HL-60 (cell line): Measurements from ENCODE around the gene AMZ2.
"Not testable (repeated sequence)": the region's sequence is repeated elsewhere in the genome, so short reads cannot be mapped to it uniquely, and the experiment has no call there.

Experiments used
- DNase-seq, 2 experiments: peaks; one replicate each; pipeline ENCODE4 v3.0.0-alpha.2; 2010 to 2020; ENCODE audit warnings: low read depth in 1 of 2, low spot score in 1 of 2
- H3K27ac ChIP-seq: fragments of 250-450 bp; sonication (Bioruptor Pico); replicated peaks from 2 replicates; pipeline ENCODE4 v1.5.1; 2020; ENCODE audit warnings: mild to moderate bottlenecking, moderate library complexity
- H3K27me3 ChIP-seq: fragments of 250-450 bp; sonication (Bioruptor Pico); 2 replicates; pipeline ENCODE4 v1.5.1; 2021; ENCODE audit warnings: mild to moderate bottlenecking, moderate library complexity; ENCODE audit not compliant: insufficient read depth, poor library complexity, severe bottlenecking
- H3K4me3 ChIP-seq: replicated peaks from 2 replicates; pipeline ENCODE4 v1.5.1; 2011; ENCODE audit warnings: mild to moderate bottlenecking, control low read depth, low read length; ENCODE audit not compliant: insufficient read depth
- GABPA ChIP-seq: IDR thresholded peaks from 2 replicates; pipeline ENCODE4 v1.6.1; 2012; ENCODE audit warnings: low read depth
- POLR2AphosphoS5 ChIP-seq: IDR thresholded peaks from 2 replicates; pipeline ENCODE4 v1.6.1; 2012; ENCODE audit warnings: low read depth
- SPI1 ChIP-seq: IDR thresholded peaks from 2 replicates; pipeline ENCODE4 v1.6.1; 2012; ENCODE audit warnings: low read depth, mild to moderate bottlenecking, borderline replicate concordance
- TF ChIP-seq, protein P1 (sequence below): IDR thresholded peaks from 2 replicates; pipeline ENCODE4 v1.6.1; 2012; ENCODE audit warnings: low read depth; ENCODE audit not compliant: insufficient replicate concordance
- TF ChIP-seq, protein P2 (sequence below): IDR thresholded peaks from one replicate; pipeline ENCODE4 v1.5.1; 2011; ENCODE audit warnings: low read length, control low read depth, inconsistent platforms; ENCODE audit not compliant: insufficient read depth

AMZ2 gene

DNA sequence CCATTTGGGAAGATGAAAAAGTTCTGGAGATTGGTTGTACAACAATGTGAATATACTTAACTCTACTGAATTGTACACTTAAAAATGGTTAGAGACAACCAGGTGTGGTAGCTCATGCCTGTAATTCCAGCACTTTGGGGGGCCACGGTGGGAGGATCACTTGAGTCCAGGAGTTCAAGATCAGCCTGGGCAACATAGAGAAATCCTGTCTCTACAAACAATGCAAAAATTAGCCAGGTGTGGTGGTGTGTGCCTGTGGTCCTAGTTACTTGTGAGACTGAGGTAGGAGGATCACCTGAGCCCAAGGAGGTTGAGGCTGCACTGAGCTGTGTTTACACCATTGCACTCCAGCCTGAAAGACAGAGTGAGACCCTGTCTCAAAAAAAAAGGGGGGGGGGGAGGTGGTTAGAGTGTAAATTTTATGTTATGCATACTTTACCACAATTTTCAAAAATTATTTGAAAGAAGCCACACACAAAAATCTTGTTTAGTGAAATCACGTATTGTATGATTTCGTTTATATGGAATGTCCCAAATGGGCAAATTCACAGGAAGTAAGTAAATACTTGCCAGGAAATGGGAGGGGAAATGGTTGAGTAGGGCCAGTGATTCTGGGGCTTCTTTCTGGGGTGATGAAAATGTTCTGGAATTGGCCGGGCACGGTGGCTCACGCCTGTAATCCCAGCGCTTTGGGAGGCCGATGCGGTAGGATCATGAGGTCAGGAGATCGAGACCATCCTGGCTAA lies 37.1 kb upstream of the AMZ2 start:
- no peak overlapping the region for H3K27ac ChIP-seq
- no peak overlapping the region for H3K4me3 ChIP-seq
- TF ChIP-seq GABPA (no peak), POLR2AphosphoS5 (no peak), SPI1 (no peak)
- TF ChIP-seq, protein P1, sequence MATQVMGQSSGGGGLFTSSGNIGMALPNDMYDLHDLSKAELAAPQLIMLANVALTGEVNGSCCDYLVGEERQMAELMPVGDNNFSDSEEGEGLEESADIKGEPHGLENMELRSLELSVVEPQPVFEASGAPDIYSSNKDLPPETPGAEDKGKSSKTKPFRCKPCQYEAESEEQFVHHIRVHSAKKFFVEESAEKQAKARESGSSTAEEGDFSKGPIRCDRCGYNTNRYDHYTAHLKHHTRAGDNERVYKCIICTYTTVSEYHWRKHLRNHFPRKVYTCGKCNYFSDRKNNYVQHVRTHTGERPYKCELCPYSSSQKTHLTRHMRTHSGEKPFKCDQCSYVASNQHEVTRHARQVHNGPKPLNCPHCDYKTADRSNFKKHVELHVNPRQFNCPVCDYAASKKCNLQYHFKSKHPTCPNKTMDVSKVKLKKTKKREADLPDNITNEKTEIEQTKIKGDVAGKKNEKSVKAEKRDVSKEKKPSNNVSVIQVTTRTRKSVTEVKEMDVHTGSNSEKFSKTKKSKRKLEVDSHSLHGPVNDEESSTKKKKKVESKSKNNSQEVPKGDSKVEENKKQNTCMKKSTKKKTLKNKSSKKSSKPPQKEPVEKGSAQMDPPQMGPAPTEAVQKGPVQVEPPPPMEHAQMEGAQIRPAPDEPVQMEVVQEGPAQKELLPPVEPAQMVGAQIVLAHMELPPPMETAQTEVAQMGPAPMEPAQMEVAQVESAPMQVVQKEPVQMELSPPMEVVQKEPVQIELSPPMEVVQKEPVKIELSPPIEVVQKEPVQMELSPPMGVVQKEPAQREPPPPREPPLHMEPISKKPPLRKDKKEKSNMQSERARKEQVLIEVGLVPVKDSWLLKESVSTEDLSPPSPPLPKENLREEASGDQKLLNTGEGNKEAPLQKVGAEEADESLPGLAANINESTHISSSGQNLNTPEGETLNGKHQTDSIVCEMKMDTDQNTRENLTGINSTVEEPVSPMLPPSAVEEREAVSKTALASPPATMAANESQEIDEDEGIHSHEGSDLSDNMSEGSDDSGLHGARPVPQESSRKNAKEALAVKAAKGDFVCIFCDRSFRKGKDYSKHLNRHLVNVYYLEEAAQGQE = no peak
- TF ChIP-seq, protein P2, sequence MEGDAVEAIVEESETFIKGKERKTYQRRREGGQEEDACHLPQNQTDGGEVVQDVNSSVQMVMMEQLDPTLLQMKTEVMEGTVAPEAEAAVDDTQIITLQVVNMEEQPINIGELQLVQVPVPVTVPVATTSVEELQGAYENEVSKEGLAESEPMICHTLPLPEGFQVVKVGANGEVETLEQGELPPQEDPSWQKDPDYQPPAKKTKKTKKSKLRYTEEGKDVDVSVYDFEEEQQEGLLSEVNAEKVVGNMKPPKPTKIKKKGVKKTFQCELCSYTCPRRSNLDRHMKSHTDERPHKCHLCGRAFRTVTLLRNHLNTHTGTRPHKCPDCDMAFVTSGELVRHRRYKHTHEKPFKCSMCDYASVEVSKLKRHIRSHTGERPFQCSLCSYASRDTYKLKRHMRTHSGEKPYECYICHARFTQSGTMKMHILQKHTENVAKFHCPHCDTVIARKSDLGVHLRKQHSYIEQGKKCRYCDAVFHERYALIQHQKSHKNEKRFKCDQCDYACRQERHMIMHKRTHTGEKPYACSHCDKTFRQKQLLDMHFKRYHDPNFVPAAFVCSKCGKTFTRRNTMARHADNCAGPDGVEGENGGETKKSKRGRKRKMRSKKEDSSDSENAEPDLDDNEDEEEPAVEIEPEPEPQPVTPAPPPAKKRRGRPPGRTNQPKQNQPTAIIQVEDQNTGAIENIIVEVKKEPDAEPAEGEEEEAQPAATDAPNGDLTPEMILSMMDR = no peak
- no peak for DNase-seq
- H3K27me3 ChIP-seq = no peaks in the 10 kb centered on the region

DNA sequence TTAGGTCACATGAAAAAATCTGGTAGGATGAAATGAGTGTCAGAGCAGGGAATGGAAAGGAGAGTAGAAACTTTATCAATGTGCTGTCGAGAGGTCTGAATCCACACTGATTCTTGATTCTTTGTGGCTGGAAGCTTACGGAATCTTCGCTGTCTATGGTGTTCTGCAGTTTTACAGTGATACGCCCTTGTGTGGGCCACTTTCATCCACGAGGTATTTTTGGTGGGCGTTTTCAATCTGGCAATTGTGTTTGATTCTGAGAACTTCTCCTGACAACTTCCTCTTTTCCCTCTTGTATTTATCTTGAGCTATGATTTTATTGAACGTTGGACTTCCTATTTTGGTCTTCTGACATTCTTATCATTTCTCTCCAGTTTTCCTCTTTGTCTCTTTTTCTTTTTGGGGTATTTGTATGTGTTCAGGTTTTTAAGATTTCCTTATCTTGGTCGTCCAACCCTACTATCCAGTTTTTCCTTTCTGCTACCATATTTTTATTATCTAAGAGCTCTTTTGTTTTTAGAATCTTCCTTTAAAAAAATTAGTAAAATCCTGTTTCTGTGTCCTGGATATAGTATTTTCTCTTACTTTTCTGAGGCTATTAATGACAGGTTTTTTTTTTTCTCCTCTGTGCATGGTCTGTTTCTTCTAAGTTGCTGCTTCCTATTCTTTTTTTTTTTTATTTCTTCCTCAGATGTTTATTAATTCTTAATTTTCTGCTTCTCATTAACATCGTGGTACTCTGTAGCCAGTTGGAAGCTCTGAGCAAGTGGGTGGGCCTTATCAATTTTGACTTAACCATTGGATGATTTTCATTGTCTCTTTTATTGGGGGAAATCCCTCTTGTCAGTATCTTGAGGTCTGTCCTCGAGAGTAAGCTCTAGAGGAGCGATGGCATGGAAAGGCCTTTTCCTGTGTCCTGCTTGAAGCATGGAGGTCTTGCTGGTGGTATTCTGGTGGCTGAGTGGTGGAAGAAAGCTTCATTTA lies 34.1 kb upstream of the AMZ2 start:
- H3K27me3 ChIP-seq, H3K27ac ChIP-seq, H3K4me3 ChIP-seq: not testable (repeated sequence)
- DNase-seq = peak in 1 of 2 experiments; percentile 14
- peak; percentile 67 for TF ChIP-seq SPI1

DNA sequence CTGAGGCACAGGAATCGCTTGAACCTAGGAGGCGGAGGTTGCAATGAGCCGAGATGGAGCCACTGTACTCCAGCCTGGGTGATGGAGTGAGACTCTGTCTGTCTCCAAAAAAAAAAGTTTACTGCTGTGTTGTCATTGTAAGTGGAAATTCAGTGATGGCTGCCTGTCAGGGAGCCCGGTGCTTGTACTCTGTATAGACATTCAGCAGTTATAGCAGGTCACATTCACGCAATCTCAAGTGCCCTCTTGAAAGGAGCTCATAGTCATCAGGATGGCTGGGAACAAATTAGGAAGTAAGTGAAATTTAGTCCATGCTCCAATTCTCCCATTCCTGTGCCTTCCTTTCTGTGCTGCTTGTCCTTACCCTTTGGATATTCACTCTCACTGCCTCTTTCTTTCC lies 32.4 kb upstream of the AMZ2 start:
- not testable (repeated sequence) for H3K4me3 ChIP-seq, H3K27ac ChIP-seq, DNase-seq, H3K27me3 ChIP-seq

DNA sequence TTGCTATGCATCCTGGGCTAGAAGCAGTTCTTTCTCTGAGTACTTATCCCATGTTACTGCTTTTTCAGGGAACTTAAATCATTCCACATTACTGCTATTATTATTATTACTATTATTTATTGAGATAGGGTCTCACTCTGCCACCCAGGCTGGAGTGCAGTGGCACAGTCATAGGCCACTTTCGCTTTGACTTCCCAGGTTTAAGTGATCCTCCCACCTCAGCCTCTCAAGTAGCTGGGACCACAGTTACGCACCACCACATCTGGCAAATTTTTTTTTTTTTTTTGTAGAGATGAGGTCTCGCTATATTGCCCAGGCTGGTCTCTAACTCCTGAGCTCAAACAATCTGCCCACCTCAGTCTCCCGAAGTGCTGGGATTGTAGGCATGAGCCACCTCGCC lies 28.4 kb upstream of the AMZ2 start:
- not testable (repeated sequence) for DNase-seq, H3K27ac ChIP-seq, H3K27me3 ChIP-seq, H3K4me3 ChIP-seq

DNA sequence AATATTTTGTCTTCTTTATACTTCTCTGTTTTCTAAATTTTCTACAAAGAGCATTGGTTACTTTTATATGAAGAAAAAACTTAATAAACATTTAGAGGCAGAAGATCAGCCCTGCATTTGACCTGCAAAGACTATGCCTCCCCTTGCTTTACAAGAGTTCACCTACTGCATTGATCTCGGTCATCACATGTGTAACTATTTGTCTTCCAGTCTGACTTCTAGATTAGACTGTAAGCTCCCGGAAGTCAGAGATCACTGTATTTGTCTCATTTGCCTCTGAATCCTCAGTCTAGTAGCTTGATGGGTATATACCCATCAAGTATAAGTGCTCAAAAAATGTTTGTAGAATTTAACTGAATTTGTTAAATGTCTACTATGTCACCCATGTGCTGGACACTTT lies 27.7 kb upstream of the AMZ2 start:
- not testable (repeated sequence) for H3K27me3 ChIP-seq, DNase-seq, H3K27ac ChIP-seq, H3K4me3 ChIP-seq

DNA sequence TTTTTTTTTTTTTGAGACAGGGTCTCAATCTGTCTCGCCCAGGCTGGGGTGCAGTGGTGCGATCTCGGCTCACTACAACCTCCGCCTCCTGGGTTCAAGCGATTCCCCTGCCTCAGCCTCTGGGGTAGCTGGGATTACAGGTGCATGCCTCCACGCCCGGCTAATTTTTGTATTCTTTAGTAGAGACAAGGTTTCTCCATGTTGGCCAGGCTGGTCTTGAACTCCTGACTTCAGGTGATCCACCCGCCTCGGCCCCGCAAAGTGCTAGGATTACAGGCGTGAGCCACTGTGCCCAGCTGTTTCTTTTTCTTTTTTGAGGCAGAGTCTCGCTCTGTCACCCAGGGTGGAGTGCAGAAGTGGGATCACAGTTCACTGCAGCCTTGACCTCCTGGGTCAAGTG lies 27.1 kb upstream of the AMZ2 start:
- H3K27me3 ChIP-seq, H3K27ac ChIP-seq, H3K4me3 ChIP-seq, DNase-seq: not testable (repeated sequence)

DNA sequence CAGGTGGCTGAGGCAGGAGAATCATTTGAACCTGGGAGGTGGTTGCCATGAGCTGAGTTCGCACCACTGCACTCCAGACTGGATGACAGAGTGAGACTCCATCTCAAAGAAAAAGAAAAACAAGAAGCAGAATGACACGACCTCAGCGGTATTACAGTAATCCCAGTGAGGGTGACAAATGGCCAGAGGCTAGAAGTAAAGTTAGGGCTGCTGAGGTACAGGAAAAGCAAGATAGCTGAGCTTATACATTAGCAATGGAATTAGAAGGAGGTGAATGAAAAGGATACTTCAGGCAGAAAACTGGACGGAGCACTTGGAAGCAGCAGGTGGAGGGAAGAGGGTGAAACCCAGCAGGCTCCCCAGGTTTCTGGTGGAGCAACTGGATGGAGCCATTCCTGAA lies 26.1 kb upstream of the AMZ2 start:
- TF ChIP-seq, protein P1 = no peak
- TF ChIP-seq, protein P2 = no peak
- no peak for TF ChIP-seq POLR2AphosphoS5
- TF ChIP-seq GABPA = no peak
- TF ChIP-seq SPI1 = no peak
- H3K27me3 ChIP-seq = no peaks in the 10 kb centered on the region
- DNase-seq = no peak
- H3K4me3 ChIP-seq = no peak overlapping the region
- H3K27ac ChIP-seq = no peak overlapping the region
